GM20000 (cell line): Measurements from ENCODE around the gene DDX42.
"Not testable (repeated sequence)": the region's sequence is repeated elsewhere in the genome, so short reads cannot be mapped to it uniquely, and the experiment has no call there.

ENCODE experiments used
- DNase-seq: peaks from one replicate; pipeline ENCODE4 v3.0.0; 2012; ENCODE audit warnings: low spot score
- CTCF ChIP-seq: IDR thresholded peaks from 2 replicates; pipeline ENCODE4 v1.5.1; 2012; ENCODE audit warnings: mild to moderate bottlenecking, control low read depth; ENCODE audit errors: extremely low read depth, missing control alignments

DDX42 gene

GRCh38 chr17:63780928-63781327 is 7.0 kb downstream of the DDX42 start:
- DNase-seq: no peak
- no peak for TF ChIP-seq CTCF

GRCh38 chr17:63783522-63783921 is 9.6 kb downstream of the DDX42 start:
- no peak for DNase-seq

GRCh38 chr17:63785556-63785955 is 11.6 kb downstream of the DDX42 start:
- TF ChIP-seq CTCF: no peak
- DNase-seq: no peak

More at GRCh38 chr17:63783522-63783921, 9.6 kb downstream of the DDX42 start:
- TF ChIP-seq CTCF: no peak

GRCh38 chr17:63786117-63786516 is 12.1 kb downstream of the DDX42 start:
- no peak for DNase-seq
- no peak for TF ChIP-seq CTCF

GRCh38 chr17:63786971-63787711 is 13.2 kb downstream of the DDX42 start:
- TF ChIP-seq CTCF: no peak
- DNase-seq: no peak

- no peak for TF ChIP-seq CTCF
- no peak for DNase-seq
Measured at GRCh38 chr17:63790057-63790456, 16.1 kb downstream of the DDX42 start.

GRCh38 chr17:63792055-63792729 is 18.2 kb downstream of the DDX42 start:
- DNase-seq: no peak
- no peak for TF ChIP-seq CTCF

GRCh38 chr17:63796375-63796774 is 22.4 kb downstream of the DDX42 start:
- DNase-seq: not testable (repeated sequence)
